Measurements from ENCODE around the gene CUX1.

CUX1 gene

GRCh38 chr7:102254521-102254920, 437.1 kb downstream of the CUX1 start:
- DNase-seq: no peak

GRCh38 chr7:102255501-102255900, 438.1 kb downstream of the CUX1 start:
- DNase-seq: no peak

- DNase-seq: no peak
Measured at GRCh38 chr7:102255916-102256315, 438.5 kb downstream of the CUX1 start.

GRCh38 chr7:102258073-102258748, 440.8 kb downstream of the CUX1 start:
- DNase-seq: no peak

GRCh38 chr7:102258749-102259107, 441.3 kb downstream of the CUX1 start:
- DNase-seq: no peak

GRCh38 chr7:102260856-102261255, 443.4 kb downstream of the CUX1 start:
- DNase-seq: no peak

GRCh38 chr7:102261451-102261850, 444.0 kb downstream of the CUX1 start:
- no peak for DNase-seq

- no peak for DNase-seq
Measured at GRCh38 chr7:102262546-102262945, 445.1 kb downstream of the CUX1 start.

- DNase-seq: no peak
Measured at GRCh38 chr7:102264367-102264891, 447.0 kb downstream of the CUX1 start.

- DNase-seq: no peak
Measured at GRCh38 chr7:102266541-102266940, 449.1 kb downstream of the CUX1 start.

GRCh38 chr7:102268635-102269034, 451.2 kb downstream of the CUX1 start:
- DNase-seq: no peak

GRCh38 chr7:102270178-102270887, 452.9 kb downstream of the CUX1 start:
- DNase-seq: no peak

GRCh38 chr7:102271158-102271798, 453.9 kb downstream of the CUX1 start:
- DNase-seq: no peak

- peak; percentile 43 to 77 (median 76) for DNase-seq
Measured at GRCh38 chr7:102272075-102272916, 454.9 kb downstream of the CUX1 start.

GRCh38 chr7:102272917-102273748, 455.7 kb downstream of the CUX1 start:
- no peak for DNase-seq

GRCh38 chr7:102273749-102274712, 456.6 kb downstream of the CUX1 start:
- no peak for DNase-seq

GRCh38 chr7:102275123-102275703, 457.8 kb downstream of the CUX1 start:
- DNase-seq: no peak

- no peak for DNase-seq
Measured at GRCh38 chr7:102277901-102278300, 460.5 kb downstream of the CUX1 start.

GRCh38 chr7:102279537-102280400, 462.3 kb downstream of the CUX1 start:
- DNase-seq: peak in 2 of 4 experiments; percentile 26 to 55
